ENCODE measurements around the gene RBFOX2.

The RBFOX2 gene

DNA sequence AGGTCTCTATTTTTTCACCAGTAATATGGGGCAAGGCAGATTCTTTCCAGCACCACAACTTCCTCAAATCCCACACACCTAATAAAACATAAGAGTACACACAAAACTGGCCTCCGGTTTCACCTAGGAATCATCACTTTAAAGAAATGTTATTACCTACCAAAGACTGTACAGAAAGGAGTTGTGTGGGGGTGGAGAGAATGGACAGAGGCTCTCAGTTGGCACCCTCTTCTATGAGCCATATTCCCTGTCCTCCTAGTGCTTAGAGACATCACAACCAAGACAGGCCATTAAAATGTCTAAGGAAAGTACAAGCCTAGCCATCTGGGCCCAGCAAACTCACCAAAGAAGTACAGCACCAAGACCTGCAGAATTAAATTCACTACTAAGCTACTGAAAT, 56.1 kb downstream of the RBFOX2 start:
- no peak overlapping the region for H3K4me3 ChIP-seq (ENCODE audit: low read depth, low read length)
- no peak for DNase-seq (ENCODE audit: low read depth)
- TF ChIP-seq, protein P1, sequence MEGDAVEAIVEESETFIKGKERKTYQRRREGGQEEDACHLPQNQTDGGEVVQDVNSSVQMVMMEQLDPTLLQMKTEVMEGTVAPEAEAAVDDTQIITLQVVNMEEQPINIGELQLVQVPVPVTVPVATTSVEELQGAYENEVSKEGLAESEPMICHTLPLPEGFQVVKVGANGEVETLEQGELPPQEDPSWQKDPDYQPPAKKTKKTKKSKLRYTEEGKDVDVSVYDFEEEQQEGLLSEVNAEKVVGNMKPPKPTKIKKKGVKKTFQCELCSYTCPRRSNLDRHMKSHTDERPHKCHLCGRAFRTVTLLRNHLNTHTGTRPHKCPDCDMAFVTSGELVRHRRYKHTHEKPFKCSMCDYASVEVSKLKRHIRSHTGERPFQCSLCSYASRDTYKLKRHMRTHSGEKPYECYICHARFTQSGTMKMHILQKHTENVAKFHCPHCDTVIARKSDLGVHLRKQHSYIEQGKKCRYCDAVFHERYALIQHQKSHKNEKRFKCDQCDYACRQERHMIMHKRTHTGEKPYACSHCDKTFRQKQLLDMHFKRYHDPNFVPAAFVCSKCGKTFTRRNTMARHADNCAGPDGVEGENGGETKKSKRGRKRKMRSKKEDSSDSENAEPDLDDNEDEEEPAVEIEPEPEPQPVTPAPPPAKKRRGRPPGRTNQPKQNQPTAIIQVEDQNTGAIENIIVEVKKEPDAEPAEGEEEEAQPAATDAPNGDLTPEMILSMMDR (IDR thresholded peaks at IDR 0.05; ENCODE audit: insufficient read depth, low read depth, low read length, missing control alignments), result no peak

DNA sequence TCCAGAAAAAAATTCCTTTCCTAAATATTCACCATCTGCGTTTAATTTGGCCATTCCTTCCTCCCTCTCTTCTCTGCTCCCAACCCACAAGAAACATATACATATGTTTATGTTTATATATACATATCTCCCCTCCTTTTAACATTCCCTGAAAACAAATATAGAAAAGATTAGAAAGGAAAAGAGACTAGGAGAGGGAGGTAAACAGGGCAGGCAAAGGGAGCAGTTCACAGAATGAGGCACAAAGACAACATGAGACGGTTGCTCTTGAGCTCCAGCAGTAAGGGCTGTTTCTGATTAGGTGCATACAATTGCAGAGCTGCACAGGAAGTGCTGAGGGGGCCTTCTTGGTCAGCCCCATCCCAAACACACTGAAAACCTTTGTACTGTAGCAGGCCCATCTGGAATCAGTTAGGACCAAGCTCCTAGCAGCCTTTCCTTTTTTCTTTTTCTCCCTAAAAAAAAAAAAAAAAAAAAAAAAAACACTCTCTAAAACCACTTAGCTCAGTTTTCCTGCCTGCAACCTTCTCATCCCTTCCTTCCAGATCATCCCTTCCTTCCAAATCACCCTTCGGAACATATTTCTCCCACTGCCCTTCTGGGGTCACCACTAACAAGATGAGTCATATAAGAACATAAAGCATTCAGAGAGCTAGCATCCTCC, 57.0 kb downstream of the RBFOX2 start:
- no peak overlapping the region for H3K4me3 ChIP-seq (ENCODE audit: low read depth, low read length)
- TF ChIP-seq, protein P1 (IDR thresholded peaks at IDR 0.05; ENCODE audit: insufficient read depth, low read depth, low read length, missing control alignments), result no peak
- no peak for DNase-seq (ENCODE audit: low read depth)

DNA sequence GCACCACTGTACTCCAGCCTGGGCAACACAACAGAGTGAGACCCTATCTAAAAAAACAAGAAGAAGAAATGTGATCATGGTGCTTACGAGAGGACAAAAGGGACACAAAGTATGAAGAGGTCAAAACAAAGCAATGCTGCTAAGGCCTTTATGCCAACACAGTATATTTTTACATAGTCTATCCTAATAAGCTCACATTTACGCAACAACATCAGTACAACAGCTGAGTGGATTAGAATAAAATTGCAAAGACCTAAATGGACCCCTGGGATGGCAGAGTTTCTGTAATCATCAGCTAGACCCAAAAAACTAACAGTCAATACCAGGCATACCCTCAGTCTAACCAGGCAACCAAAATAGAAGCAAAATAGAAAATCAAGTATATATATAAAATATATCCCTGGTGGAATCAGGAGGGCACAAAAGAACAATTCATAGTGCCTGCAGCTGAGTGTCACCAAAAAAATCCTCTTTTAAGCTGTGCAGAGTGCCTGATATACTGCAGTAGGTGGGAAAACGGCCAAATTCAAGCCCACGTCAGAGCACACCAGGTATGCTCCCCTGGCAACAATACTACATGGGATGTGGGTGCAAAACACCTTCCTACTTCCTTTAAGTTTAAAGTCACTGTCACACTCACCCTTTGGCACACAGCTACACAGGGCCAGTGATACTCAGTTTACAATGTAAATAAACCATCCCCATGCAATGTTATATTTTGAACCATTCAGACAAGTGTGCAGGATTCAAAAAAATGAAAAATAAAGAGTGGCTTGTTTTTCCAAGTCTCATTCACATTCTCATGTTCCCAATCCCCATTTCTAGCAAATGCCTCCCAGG, 57.8 kb downstream of the RBFOX2 start:
- no peak overlapping the region for H3K4me3 ChIP-seq (ENCODE audit: low read depth, low read length)
- TF ChIP-seq, protein P1 (IDR thresholded peaks at IDR 0.05; ENCODE audit: insufficient read depth, low read depth, low read length, missing control alignments), result no peak
- DNase-seq (ENCODE audit: low read depth), result no peak

DNA sequence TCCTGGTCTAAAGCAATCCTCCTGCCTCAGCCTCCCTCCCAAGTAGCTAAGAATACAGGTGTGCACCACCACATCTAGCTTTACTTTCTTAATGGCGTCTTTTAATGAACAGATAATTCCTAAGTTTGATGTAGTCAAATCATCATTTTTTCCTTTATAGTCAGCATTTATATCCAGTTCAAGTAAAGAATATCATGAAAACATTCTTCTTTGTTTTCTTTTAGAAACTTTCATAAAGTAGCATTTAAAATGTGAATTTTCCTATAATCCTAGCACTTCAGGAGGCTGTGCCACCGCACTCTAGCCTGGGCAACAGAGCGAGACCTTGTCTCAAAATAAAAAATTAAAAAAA, 61.6 kb downstream of the RBFOX2 start:
- TF ChIP-seq, protein P1 (IDR thresholded peaks at IDR 0.05; ENCODE audit: insufficient read depth, low read depth, low read length, missing control alignments), result no peak
- DNase-seq (ENCODE audit: low read depth), result no peak
- H3K4me3 ChIP-seq (ENCODE audit: low read depth, low read length), result no peak overlapping the region

DNA sequence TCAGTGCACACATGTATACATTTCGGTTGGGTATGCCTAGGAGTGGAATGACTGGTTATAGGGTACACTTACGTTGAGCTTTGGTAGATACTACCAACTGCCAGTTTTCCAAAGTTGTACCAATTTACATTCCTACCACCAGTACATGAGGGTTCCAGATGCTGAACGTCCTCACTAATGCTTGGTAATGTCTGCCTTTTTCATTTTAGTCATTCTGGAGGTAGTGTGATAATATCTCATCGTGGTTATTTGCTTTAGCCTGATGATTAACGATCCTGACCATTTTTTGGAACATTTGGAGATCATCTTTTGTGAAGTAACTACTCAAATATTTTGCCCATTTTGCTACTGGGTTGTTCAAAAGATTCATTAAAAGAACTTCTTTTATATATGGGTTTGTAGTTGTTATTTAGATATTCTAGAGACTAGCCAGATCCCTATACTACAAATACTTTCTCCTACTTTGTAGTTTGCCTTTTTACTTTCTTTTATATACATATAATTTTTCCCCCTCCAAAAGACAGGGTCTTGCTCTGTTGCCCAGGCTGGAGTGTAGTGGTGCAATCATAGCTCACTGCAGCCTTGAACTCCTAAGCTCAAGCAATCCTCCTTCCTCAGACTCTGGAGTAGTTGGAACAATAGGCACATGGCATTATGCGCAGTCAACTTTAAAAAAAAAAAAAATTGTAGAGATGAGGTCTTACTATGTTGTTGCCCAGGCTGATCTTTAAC, 62.1 kb downstream of the RBFOX2 start:
- TF ChIP-seq, protein P1 (IDR thresholded peaks at IDR 0.05; ENCODE audit: insufficient read depth, low read depth, low read length, missing control alignments), result no peak
- no peak overlapping the region for H3K4me3 ChIP-seq (ENCODE audit: low read depth, low read length)
- DNase-seq (ENCODE audit: low read depth), result no peak

DNA sequence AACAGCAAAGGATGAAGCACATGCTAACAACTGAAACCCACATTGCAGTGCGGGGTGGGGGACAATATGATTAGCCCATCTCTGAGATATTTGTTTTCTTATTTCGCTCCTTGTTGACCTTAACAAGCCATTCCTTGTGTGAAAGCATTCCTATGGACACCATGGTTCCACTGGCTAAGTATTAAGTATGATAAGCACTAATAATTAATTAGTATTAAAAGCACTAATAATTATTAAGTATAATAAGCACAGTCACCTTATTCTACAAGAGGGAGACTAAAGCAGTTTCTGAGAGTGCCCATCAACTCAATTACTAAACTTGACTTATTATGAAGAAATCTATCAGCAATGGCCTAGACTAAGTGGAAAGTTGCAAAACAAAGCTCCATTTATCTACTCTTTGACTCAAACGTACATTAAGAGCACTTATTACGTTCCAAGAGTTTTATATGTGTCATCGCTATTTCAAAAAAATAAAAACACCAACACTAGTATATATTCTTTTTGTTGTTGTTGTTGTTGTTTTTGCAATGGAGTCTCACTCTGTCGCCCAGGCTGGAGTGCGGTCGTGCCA, 65.3 kb downstream of the RBFOX2 start:
- DNase-seq (ENCODE audit: low read depth), result no peak
- TF ChIP-seq, protein P1 (IDR thresholded peaks at IDR 0.05; ENCODE audit: insufficient read depth, low read depth, low read length, missing control alignments), result no peak
- no peak overlapping the region for H3K4me3 ChIP-seq (ENCODE audit: low read depth, low read length)
